Spleen (tissue), 11 donors: Measurements from ENCODE around the gene BNC2. TPM values are rescaled to one million over a fixed set of nuclear protein-coding genes. Genes with fewer than 3 reads are reported as not detected.

Experiments
- DNase-seq: peaks from one replicate; pipeline ENCODE4 v3.0.0-alpha.2; 2020
- H3K27ac ChIP-seq, 8 donors: fragments of 200-600 bp; sonication (generic) in 7 of 8; 1 replicate in 4 of 8; 2 replicates in 4 of 8; pipeline versions ENCODE4 v1.5.0 to v1.8.0; 2016 to 2021; ENCODE audit warnings: inconsistent platforms in 4 of 8, mild to moderate bottlenecking in 4 of 8, moderate library complexity in 1 of 8
- H3K27me3 ChIP-seq, 7 donors: fragments of 200-600 bp; sonication (generic) in 6 of 7; replicated peaks in 1 of 7; 1 replicate in 4 of 7; 2 replicates in 3 of 7; pipeline versions ENCODE4 v1.5.0 to v1.8.0; 2016 to 2021; ENCODE audit warnings: inconsistent platforms in 3 of 7, mild to moderate bottlenecking in 1 of 7
- H3K36me3 ChIP-seq, 6 donors: fragments of 200-600 bp; sonication (generic) in 5 of 6; 1 replicate in 4 of 6; 2 replicates in 2 of 6; pipeline versions ENCODE4 v1.5.0 to v1.8.0; 2016 to 2021; ENCODE audit warnings: inconsistent platforms in 2 of 6
- H3K4me1 ChIP-seq, 6 donors: fragments of 200-600 bp; sonication (generic) in 5 of 6; 1 replicate in 3 of 6; 2 replicates in 3 of 6; pipeline versions ENCODE4 v1.5.0 to v1.8.0; 2016 to 2021; ENCODE audit warnings: inconsistent platforms in 3 of 6
- H3K4me3 ChIP-seq, 8 donors: fragments of 200-600 bp; sonication (generic) in 7 of 8; 1 replicate in 4 of 8; 2 replicates in 4 of 8; pipeline versions ENCODE4 v1.5.0 to v1.8.0; 2016 to 2021; ENCODE audit warnings: inconsistent platforms in 4 of 8, mild to moderate bottlenecking in 4 of 8, moderate library complexity in 2 of 8
- H3K9me3 ChIP-seq, 8 donors: fragments of 200-600 bp; sonication (generic) in 7 of 8; 1 replicate in 4 of 8; 2 replicates in 4 of 8; pipeline versions ENCODE4 v1.5.0 to v1.8.0; 2016 to 2021; ENCODE audit warnings: inconsistent platforms in 4 of 8
- POLR2A ChIP-seq, 3 donors: fragments of 450-650 bp; IDR thresholded peaks; one replicate each; pipeline ENCODE4 v1.5.1; 2017; ENCODE audit warnings: antibody characterized with exemption in 3 of 3, mild to moderate bottlenecking in 1 of 3
- POLR2AphosphoS5 ChIP-seq, 3 donors: sonication (generic); formaldehyde crosslinking; IDR thresholded peaks; one replicate each; pipeline ENCODE4 v1.5.1; 2017; ENCODE audit warnings: antibody characterized with exemption in 3 of 3
- WGBS, 5 donors: extraction: QIAGEN DNeasy Blood & Tissue Kit in 3 of 5; methylation state at CpG; one replicate each; pipeline versions ENCODE4 v1.1.5 to v1.1.7; 2013 to 2018; 5-methylcytosine and 5-hydroxymethylcytosine counted together
- intact Hi-C: fragments of 100-400 bp; cut with DNase I; formaldehyde crosslinking; loops from one replicate; pipeline ENCODE4 v1.15.0; 2023; ENCODE audit warnings: low total_unique reads
- polyA plus RNA-seq, 3 donors: library from polyadenylated mRNA; stranded (reverse); fragments of 200-250 nt; gene quantifications; one replicate each; pipeline ENCODE4 v1.2.1, GENCODE V29; 2013
- total RNA-seq, 7 donors: library from RNA; depleted of rRNA in 3 of 7; stranded (reverse); fragments of >200 nt in 3 of 7; fragmentation: NEBNext Ultra II Directional in 4 of 7; extraction: Animal tissue kit (Norgen Biotek cat#: 25700) in 4 of 7; gene quantifications; one replicate each; pipeline versions ENCODE4 v1.1.0 to v1.2.1, GENCODE V29; 2016 to 2021
- TF ChIP-seq, protein P1 (sequence below), 11 experiments: fragments of 200-600 bp in 7 of 11; fragments of 450-650 bp in 4 of 11; sonication (generic) in 4 of 11; IDR thresholded peaks in 8 of 11; conservative IDR thresholded peaks in 3 of 11; 1 replicate in 7 of 11; 2 replicates in 4 of 11; pipeline versions ENCODE4 v1.4.0 to v1.8.0; 2016 to 2021; ENCODE audit warnings: antibody characterized with exemption in 11 of 11, inconsistent platforms in 4 of 11, mild to moderate bottlenecking in 1 of 11
- donor health status: healthy with polysubstance abuse.
- donor health status: DM: no; HTN: no; CAD: no; lungs with moderate emphysema.
- donor health status: DM: no; HTN: no; CAD: no.
- donor health status: Bipolar disorder and iron deficiency.
- donor health status: healthy.
- donor health status: DM: no; HTN: no; CAD: no.
- donor health status: DM: yes; HTN: yes; CAD: no.

The BNC2 gene
- total and polyA plus RNA-seq, 10 donors: 0.07 to 4.3 (median 1.3) TPM

DNA sequence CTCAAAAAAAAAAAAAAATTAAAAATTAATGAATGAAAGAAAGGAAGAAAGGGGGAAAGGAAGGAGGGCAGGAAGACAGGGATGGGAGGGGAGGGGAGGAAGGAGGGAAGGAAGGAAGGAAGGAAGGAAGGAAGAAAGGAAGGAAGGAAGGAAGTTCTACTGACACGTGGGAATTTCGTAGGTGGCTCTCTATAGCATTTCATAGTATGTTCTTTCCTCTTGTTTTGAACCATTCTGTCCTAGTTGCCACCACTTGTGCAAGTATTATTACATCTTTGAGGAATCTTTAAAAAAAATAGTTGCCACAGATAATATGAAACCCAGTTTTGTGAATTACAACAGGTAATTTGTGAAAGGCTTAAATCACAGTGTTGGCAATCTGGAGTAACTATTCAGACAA lies 253.8 kb downstream of the BNC2 start:
- no peaks in the 10 kb centered on the region for H3K4me1 ChIP-seq
- H3K27ac ChIP-seq: no peak overlapping the region
- DNase-seq: no peak
- no peaks in the 10 kb centered on the region for H3K27me3 ChIP-seq
- intact Hi-C loops: no loop called here
- TF ChIP-seq, protein P1, sequence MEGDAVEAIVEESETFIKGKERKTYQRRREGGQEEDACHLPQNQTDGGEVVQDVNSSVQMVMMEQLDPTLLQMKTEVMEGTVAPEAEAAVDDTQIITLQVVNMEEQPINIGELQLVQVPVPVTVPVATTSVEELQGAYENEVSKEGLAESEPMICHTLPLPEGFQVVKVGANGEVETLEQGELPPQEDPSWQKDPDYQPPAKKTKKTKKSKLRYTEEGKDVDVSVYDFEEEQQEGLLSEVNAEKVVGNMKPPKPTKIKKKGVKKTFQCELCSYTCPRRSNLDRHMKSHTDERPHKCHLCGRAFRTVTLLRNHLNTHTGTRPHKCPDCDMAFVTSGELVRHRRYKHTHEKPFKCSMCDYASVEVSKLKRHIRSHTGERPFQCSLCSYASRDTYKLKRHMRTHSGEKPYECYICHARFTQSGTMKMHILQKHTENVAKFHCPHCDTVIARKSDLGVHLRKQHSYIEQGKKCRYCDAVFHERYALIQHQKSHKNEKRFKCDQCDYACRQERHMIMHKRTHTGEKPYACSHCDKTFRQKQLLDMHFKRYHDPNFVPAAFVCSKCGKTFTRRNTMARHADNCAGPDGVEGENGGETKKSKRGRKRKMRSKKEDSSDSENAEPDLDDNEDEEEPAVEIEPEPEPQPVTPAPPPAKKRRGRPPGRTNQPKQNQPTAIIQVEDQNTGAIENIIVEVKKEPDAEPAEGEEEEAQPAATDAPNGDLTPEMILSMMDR (IDR thresholded peaks at IDR 0.05 in 8 of 11, conservative IDR thresholded peaks at IDR 0.05 in 3 of 11): no peak
- TF ChIP-seq POLR2AphosphoS5 (IDR thresholded peaks at IDR 0.05) (no peak), POLR2A (IDR thresholded peaks at IDR 0.05) (no peak)
- no peaks in the 10 kb centered on the region for H3K9me3 ChIP-seq
- WGBS, 5 donors: 35 to 45% (median 43%) methylated on average over 2 of the region's 2 CpGs
- H3K4me3 ChIP-seq: no peak overlapping the region
- H3K36me3 ChIP-seq: no peaks in the 10 kb centered on the region

DNA sequence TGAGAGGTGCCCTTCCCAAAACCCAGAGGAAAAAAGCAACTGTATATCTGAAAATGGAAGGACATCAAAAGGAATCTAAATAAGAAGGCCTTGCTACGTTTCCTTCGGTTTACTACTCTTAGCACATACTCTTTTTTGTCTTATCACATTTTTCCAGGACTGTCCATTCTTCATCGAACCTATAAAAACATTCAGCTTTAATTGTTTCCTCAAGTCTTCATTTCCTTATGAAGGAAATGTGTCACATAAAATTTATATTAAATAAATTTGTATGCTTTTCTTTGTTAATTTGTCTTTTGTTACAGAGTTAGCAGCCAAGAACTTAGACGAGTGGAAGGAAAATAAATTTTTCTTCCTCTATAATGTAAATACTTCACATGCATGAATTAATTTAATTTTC lies 255.0 kb downstream of the BNC2 start:
- Histone ChIP-seq H3K27ac (no peak overlapping the region), H3K27me3 (no peaks in the 10 kb centered on the region), H3K36me3 (no peaks in the 10 kb centered on the region), H3K4me3 (no peak overlapping the region), H3K9me3 (no peaks in the 10 kb centered on the region), H3K4me1 (no peaks in the 10 kb centered on the region)
- intact Hi-C loops: no loop called here
- no peak for DNase-seq
- TF ChIP-seq, protein P1 (IDR thresholded peaks at IDR 0.05 in 8 of 11, conservative IDR thresholded peaks at IDR 0.05 in 3 of 11): no peak
- TF ChIP-seq POLR2A (IDR thresholded peaks at IDR 0.05): no peak
- TF ChIP-seq POLR2AphosphoS5 (IDR thresholded peaks at IDR 0.05): no peak
- WGBS, 5 donors: 66 to 80% (median 70%) methylated on average over 4 of the region's 4 CpGs

DNA sequence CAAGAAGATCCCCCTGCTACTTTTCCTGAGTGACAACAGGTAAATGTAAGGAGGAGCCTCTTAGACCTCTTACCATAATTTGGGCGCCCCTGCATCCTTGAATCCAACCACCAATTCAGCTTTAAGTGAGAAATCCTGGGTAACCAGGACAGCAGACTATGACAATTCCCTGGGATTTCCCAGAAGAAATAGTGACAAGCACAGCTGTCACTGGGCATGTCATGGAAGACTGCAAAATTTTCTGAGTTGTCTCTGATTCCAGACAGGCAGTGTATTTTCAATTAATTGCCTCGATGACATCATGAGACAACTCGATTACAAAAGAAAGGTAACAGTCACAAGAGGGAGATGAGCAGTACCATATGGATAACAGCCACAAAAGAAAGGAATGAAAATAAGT lies 256.9 kb downstream of the BNC2 start:
- no peak for DNase-seq
- Histone ChIP-seq H3K27me3 (no peaks in the 10 kb centered on the region), H3K27ac (no peak overlapping the region), H3K36me3 (no peaks in the 10 kb centered on the region), H3K4me1 (no peaks in the 10 kb centered on the region), H3K4me3 (no peak overlapping the region), H3K9me3 (no peaks in the 10 kb centered on the region)
- intact Hi-C loops: no loop called here
- 58 to 62% (median 59%) methylated on average over 3 of the region's 3 CpGs for WGBS, 5 donors
- TF ChIP-seq, protein P1 (IDR thresholded peaks at IDR 0.05 in 8 of 11, conservative IDR thresholded peaks at IDR 0.05 in 3 of 11): no peak
- TF ChIP-seq POLR2AphosphoS5 (IDR thresholded peaks at IDR 0.05): no peak
- TF ChIP-seq POLR2A (IDR thresholded peaks at IDR 0.05): no peak

DNA sequence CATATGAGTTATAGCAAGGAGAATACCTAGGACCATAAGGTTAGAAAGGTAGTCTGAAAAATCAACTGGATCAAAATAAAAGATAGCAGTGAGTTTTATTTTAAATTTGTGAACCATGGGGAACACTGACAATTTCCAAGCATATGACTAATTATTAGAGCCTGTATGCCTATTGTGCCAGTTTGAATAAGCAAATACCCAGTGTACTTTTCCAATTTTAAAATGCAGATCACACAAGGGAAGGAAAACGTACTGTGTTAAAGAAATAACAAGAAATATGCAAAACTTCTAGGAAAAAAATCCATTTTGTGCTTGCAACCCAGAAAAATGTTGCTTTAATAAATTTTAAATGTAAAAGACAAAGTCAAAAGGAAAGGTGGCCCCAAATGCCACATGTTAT lies 257.4 kb downstream of the BNC2 start:
- TF ChIP-seq POLR2A (IDR thresholded peaks at IDR 0.05) (no peak), POLR2AphosphoS5 (IDR thresholded peaks at IDR 0.05) (no peak)
- TF ChIP-seq, protein P1 (IDR thresholded peaks at IDR 0.05 in 8 of 11, conservative IDR thresholded peaks at IDR 0.05 in 3 of 11): no peak
- DNase-seq: no peak
- H3K36me3 ChIP-seq: no peaks in the 10 kb centered on the region
- H3K27ac ChIP-seq: no peak overlapping the region
- intact Hi-C loops: no loop called here
- no peaks in the 10 kb centered on the region for H3K9me3 ChIP-seq
- H3K4me3 ChIP-seq: no peak overlapping the region
- no peaks in the 10 kb centered on the region for H3K27me3 ChIP-seq
- H3K4me1 ChIP-seq: no peaks in the 10 kb centered on the region
- 56 to 78% (median 67%) methylated on average over 1 of the region's 1 CpG for WGBS, 5 donors
